GM23338 (cell line): ENCODE results near the gene NOD1.

ENCODE experiments used
- CREB1 ChIP-seq: fragments of 250-450 bp; sonication (Bioruptor Pico); IDR thresholded peaks from 2 replicates; pipeline ENCODE4 v1.5.0; 2020; ENCODE audit warnings: low read depth, mild to moderate bottlenecking, moderate library complexity
- CTCF ChIP-seq, 2 experiments: fragments of 200-600 bp in 1 of 2; sonication (generic) in 1 of 2; conservative IDR thresholded peaks; 2 replicates each; pipeline versions ENCODE4 v1.5.1 to v1.6.1; 2016 to 2017; ENCODE audit warnings: antibody characterized with exemption in 2 of 2, low read depth in 2 of 2, mild to moderate bottlenecking in 2 of 2, moderate library complexity in 1 of 2
- EZH2 ChIP-seq: fragments of 200-600 bp; sonication (generic); IDR thresholded peaks from one replicate; pipeline ENCODE4 v1.8.0; 2017; ENCODE audit warnings: antibody characterized with exemption, mild to moderate bottlenecking, low read depth; ENCODE audit not compliant: unreplicated experiment
- JUNB ChIP-seq: IDR thresholded peaks from one replicate; pipeline ENCODE4 v1.6.1; 2016; ENCODE audit warnings: antibody characterized with exemption; ENCODE audit not compliant: unreplicated experiment
- POLR2AphosphoS5 ChIP-seq: IDR thresholded peaks from 2 replicates; pipeline ENCODE4 v1.6.1; 2016; ENCODE audit warnings: antibody characterized with exemption, low read depth
- REST ChIP-seq: IDR thresholded peaks from one replicate; pipeline ENCODE4 v1.6.1; 2018; ENCODE audit warnings: antibody characterized with exemption; ENCODE audit not compliant: unreplicated experiment
- ZNF114 ChIP-seq: fragments of 250-450 bp; sonication (Bioruptor Pico); IDR thresholded peaks from 2 replicates; pipeline ENCODE4 v1.5.0; 2020; ENCODE audit warnings: mild to moderate bottlenecking, moderate library complexity

- TF ChIP-seq REST (no peak), POLR2AphosphoS5 (no peak), CTCF (conservative IDR thresholded peaks at IDR 0.05; ENCODE audit: low read depth in 2 of 2) (no peak), JUNB (no peak), EZH2 (no peak), CREB1 (no peak), ZNF114 (no peak)
Observed at GRCh38 chr7:30450983-30451497, 27.5 kb downstream of the NOD1 start.
